Measurements from ENCODE around the gene TBC1D2B. TPM values are rescaled to one million over a fixed set of nuclear protein-coding genes. Genes with fewer than 3 reads are reported as not detected.

Gene TBC1D2B
- total and polyA plus RNA-seq, 8 donors = 9.3 to 61.7 (median 38.8) TPM

DNA sequence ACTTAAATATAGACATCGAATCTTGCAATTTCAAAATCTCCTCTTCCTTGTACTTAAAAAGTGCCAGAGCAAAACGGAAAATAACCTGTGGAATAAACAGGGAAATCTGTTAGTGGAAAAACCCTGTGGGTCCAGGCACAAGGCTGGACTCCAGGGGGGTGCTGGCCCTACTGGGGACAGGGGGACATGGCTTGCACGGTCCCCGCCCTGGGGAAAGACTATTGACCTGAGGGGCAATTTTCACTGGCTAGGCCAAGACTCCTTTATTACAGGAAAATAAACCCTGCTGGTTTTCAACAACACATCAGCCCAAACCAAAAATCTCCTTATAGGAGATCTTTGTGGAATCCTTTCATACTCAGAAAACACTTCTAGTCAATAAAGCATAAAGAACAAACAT is 75.9 kb downstream of the TBC1D2B start:
- Histone ChIP-seq H3K27me3 (no peaks in the 10 kb centered on the region), H3K4me3 (no peak overlapping the region), H3K9me3 (no peaks in the 10 kb centered on the region), H3K36me3 (peaks cover 27 to 86% (median 81%) of the 10 kb centered on the region in 4 donors), H3K27ac (peak overlapping the region in 1 of 5 donors; percentile 58), H3K4me1 (peaks cover 37 to 62% (median 55%) of the 10 kb centered on the region in 4 donors)
- no peak for DNase-seq
- no peak for TF ChIP-seq CTCF (IDR thresholded peaks at IDR 0.05)
- no peak for TF ChIP-seq EP300 (IDR thresholded peaks at IDR 0.05)
- TF ChIP-seq POLR2A (IDR thresholded peaks at IDR 0.05) = no peak
- no peak for TF ChIP-seq POLR2AphosphoS5 (IDR thresholded peaks at IDR 0.05)
- intact Hi-C loops (cut with DNase I; ENCODE audit: low total_unique reads) = loop anchor here (5.0 kb wide), 1 partner anchor 106 kb away; no protein-coding TSS in a partner anchor
- 85 to 91% (median 88%) methylated on average over 4 of the region's 4 CpGs for WGBS, 5 donors

DNA sequence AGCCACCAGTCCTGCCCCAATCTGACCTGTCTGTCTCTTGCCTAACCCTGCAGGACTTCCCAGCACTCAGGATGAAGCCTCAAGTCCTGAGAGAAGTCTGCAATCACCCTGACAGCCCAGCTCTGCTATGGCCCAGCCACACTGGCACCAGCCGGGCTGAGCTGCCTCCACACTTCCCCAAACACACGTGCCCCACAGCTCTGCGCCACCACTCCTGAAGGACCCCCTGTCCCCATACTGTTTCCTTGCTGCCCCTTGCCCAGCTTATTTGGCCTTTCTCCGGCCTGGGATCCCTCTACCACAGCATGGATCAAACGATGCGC is 76.6 kb downstream of the TBC1D2B start:
- Histone ChIP-seq H3K36me3 (peaks cover 27 to 82% (median 77%) of the 10 kb centered on the region in 4 donors), H3K4me3 (no peak overlapping the region), H3K9me3 (no peaks in the 10 kb centered on the region), H3K4me1 (peaks cover 29 to 56% (median 49%) of the 10 kb centered on the region in 4 donors), H3K27me3 (no peaks in the 10 kb centered on the region), H3K27ac (peak overlapping the region in 4 of 5 donors; percentile 26 to 58 (median 46))
- DNase-seq = no peak
- intact Hi-C loops (cut with DNase I; ENCODE audit: low total_unique reads) = loop anchor here (5.0 kb wide), 1 partner anchor 106 kb away; no protein-coding TSS in a partner anchor
- 90 to 96% (median 93%) methylated on average over 6 of the region's 6 CpGs for WGBS, 5 donors
- TF ChIP-seq POLR2A (IDR thresholded peaks at IDR 0.05) (no peak), POLR2AphosphoS5 (IDR thresholded peaks at IDR 0.05) (no peak), EP300 (IDR thresholded peaks at IDR 0.05) (no peak)

DNA sequence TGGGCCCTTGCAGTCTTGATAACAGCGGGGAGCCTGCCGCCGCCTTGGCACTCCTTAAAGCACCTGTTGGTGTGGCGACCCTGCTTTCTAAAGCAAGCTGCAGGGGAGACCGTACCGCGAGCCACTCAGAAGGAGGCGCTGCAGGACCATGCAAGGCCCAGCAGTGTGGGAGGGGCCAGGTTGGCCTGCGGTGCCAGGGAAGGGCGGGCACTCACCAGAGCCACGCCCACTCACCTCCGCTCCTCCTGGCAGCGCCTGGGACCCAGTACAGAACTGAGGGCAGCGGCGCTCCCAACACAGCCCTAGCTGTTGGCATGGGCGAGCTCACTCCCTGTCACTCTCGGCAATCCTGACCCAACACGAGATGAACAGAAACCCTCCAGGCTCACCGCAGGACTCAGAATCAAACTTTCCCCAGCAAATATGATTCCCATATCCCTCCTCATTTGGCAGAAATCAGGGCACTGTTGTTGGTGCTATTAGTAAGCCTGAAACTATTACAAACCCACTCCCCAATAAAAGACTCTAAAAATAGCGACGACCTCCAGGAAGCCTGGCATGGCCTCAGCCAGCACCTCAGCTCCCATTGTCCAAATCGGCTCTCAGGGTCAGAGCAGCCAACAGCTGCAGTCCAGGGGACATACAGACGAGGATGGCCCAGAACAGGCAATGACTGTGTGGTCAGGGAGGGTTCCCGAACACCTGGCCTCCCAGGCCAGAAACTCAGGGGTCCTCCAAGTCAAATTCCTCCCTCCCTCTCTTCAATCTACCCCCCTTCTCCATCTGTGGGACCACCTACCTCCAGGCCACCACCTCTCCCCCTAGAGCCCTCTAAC is 77.2 kb downstream of the TBC1D2B start:
- no peaks in the 10 kb centered on the region for H3K9me3 ChIP-seq
- 32 to 53% (median 45%) methylated on average over 20 to 24 of the region's 24 CpGs for WGBS, 5 donors
- peaks cover 27 to 82% (median 77%) of the 10 kb centered on the region in 4 donors for H3K36me3 ChIP-seq
- intact Hi-C loops (cut with DNase I; ENCODE audit: low total_unique reads) = loop anchor here (5.0 kb wide), 1 partner anchor 107 kb away; no protein-coding TSS in a partner anchor
- no peaks in the 10 kb centered on the region for H3K27me3 ChIP-seq
- H3K4me3 ChIP-seq = no peak overlapping the region
- peak; percentile 93 to 97 for DNase-seq
- TF ChIP-seq POLR2AphosphoS5 (IDR thresholded peaks at IDR 0.05) = peak in 2 of 3 donors; percentile 63 to 74
- TF ChIP-seq POLR2A (IDR thresholded peaks at IDR 0.05) = no peak
- TF ChIP-seq EP300 (IDR thresholded peaks at IDR 0.05) = no peak
- peak in 5 of 7 experiments; percentile 49 to 93 (median 74) for TF ChIP-seq CTCF (IDR thresholded peaks at IDR 0.05)
- peaks cover 26 to 54% (median 47%) of the 10 kb centered on the region in 4 donors for H3K4me1 ChIP-seq
- peak overlapping the region in 4 of 5 donors; percentile 26 to 58 (median 46) for H3K27ac ChIP-seq

GRCh38 chr15:77999486-77999885 is 78.0 kb downstream of the TBC1D2B start:
- no peak for TF ChIP-seq POLR2AphosphoS5 (IDR thresholded peaks at IDR 0.05)
- no peak for TF ChIP-seq POLR2A (IDR thresholded peaks at IDR 0.05)
- TF ChIP-seq EP300 (IDR thresholded peaks at IDR 0.05) = no peak
- no peak for TF ChIP-seq CTCF (IDR thresholded peaks at IDR 0.05)
- intact Hi-C loops (cut with DNase I; ENCODE audit: low total_unique reads) = no loop called here
- WGBS, 5 donors = 90 to 96% (median 92%) methylated on average over 15 of the region's 15 CpGs
- Histone ChIP-seq H3K4me3 (no peak overlapping the region), H3K4me1 (peaks cover 24 to 54% (median 41%) of the 10 kb centered on the region in 4 donors), H3K36me3 (peaks cover 27 to 82% (median 73%) of the 10 kb centered on the region in 4 donors), H3K27ac (no peak overlapping the region), H3K9me3 (no peaks in the 10 kb centered on the region), H3K27me3 (no peaks in the 10 kb centered on the region)
- DNase-seq = no peak

Data from stomach (tissue), 9 donors.